ENCODE results near the gene GZF1.

The GZF1 gene

GRCh38 chr20:23367770-23368169, 5.8 kb downstream of the GZF1 start:
- Histone ChIP-seq H3K9me3 (ENCODE audit: insufficient read depth, low read length) (no peaks in the 10 kb centered on the region), H3K27me3 (ENCODE audit: low read length) (no peaks in the 10 kb centered on the region), H3K79me2 (ENCODE audit: insufficient read depth, low read length) (peaks cover 57% of the 10 kb centered on the region), H3K4me2 (ENCODE audit: low read depth, low read length, poor library complexity, severe bottlenecking) (no peak overlapping the region), H3K9me2 (replicated peaks; ENCODE audit: insufficient read depth, low read length) (no peaks in the 10 kb centered on the region), H3F3A (ENCODE audit: insufficient read depth) (peaks cover 7% of the 10 kb centered on the region; the same call in 1 of the 2 replicates), H3K36me3 (ENCODE audit: low read length) (peaks cover 15% of the 10 kb centered on the region; the same call in 1 of the 2 replicates), H2AFZ (ENCODE audit: low read depth, low read length, severe bottlenecking) (no peak overlapping the region), H3K4me3 (ENCODE audit: insufficient read depth, low read length, poor library complexity, severe bottlenecking) (no peak overlapping the region), H4K20me1 (ENCODE audit: low read depth, low read length) (peaks cover 4% of the 10 kb centered on the region; the same call in 1 of the 2 replicates), H3K9ac (ENCODE audit: low read length) (no peak overlapping the region), H3K27ac (ENCODE audit: low read depth, low read length) (no peak overlapping the region)
- TF ChIP-seq, protein P1, sequence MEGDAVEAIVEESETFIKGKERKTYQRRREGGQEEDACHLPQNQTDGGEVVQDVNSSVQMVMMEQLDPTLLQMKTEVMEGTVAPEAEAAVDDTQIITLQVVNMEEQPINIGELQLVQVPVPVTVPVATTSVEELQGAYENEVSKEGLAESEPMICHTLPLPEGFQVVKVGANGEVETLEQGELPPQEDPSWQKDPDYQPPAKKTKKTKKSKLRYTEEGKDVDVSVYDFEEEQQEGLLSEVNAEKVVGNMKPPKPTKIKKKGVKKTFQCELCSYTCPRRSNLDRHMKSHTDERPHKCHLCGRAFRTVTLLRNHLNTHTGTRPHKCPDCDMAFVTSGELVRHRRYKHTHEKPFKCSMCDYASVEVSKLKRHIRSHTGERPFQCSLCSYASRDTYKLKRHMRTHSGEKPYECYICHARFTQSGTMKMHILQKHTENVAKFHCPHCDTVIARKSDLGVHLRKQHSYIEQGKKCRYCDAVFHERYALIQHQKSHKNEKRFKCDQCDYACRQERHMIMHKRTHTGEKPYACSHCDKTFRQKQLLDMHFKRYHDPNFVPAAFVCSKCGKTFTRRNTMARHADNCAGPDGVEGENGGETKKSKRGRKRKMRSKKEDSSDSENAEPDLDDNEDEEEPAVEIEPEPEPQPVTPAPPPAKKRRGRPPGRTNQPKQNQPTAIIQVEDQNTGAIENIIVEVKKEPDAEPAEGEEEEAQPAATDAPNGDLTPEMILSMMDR (IDR thresholded peaks at IDR 0.05; ENCODE audit: insufficient read depth, low read length, poor library complexity, severe bottlenecking) = no peak
- TF ChIP-seq EZH2phosphoT487 (conservative IDR thresholded peaks at IDR 0.05; ENCODE audit: low read length) = no peak

- Histone ChIP-seq H3K27ac (ENCODE audit: low read depth, low read length) (no peak overlapping the region), H3K27me3 (ENCODE audit: low read length) (no peaks in the 10 kb centered on the region), H4K20me1 (ENCODE audit: low read depth, low read length) (peaks cover 4% of the 10 kb centered on the region; the same call in 1 of the 2 replicates), H3K4me2 (ENCODE audit: low read depth, low read length, poor library complexity, severe bottlenecking) (no peak overlapping the region), H3K4me3 (ENCODE audit: insufficient read depth, low read length, poor library complexity, severe bottlenecking) (no peak overlapping the region), H2AFZ (ENCODE audit: low read depth, low read length, severe bottlenecking) (no peak overlapping the region), H3K9me2 (replicated peaks; ENCODE audit: insufficient read depth, low read length) (no peaks in the 10 kb centered on the region), H3K36me3 (ENCODE audit: low read length) (peaks cover 15% of the 10 kb centered on the region; the same call in 1 of the 2 replicates), H3K79me2 (ENCODE audit: insufficient read depth, low read length) (peaks cover 50% of the 10 kb centered on the region), H3K9me3 (ENCODE audit: insufficient read depth, low read length) (no peaks in the 10 kb centered on the region), H3F3A (ENCODE audit: insufficient read depth) (peaks cover 7% of the 10 kb centered on the region; the same call in 1 of the 2 replicates), H3K9ac (ENCODE audit: low read length) (no peak overlapping the region)
- TF ChIP-seq EZH2phosphoT487 (conservative IDR thresholded peaks at IDR 0.05; ENCODE audit: low read length) = no peak
- TF ChIP-seq, protein P1 (IDR thresholded peaks at IDR 0.05; ENCODE audit: insufficient read depth, low read length, poor library complexity, severe bottlenecking) = no peak
Measured at GRCh38 chr20:23368316-23369071, 6.5 kb downstream of the GZF1 start.

DNA sequence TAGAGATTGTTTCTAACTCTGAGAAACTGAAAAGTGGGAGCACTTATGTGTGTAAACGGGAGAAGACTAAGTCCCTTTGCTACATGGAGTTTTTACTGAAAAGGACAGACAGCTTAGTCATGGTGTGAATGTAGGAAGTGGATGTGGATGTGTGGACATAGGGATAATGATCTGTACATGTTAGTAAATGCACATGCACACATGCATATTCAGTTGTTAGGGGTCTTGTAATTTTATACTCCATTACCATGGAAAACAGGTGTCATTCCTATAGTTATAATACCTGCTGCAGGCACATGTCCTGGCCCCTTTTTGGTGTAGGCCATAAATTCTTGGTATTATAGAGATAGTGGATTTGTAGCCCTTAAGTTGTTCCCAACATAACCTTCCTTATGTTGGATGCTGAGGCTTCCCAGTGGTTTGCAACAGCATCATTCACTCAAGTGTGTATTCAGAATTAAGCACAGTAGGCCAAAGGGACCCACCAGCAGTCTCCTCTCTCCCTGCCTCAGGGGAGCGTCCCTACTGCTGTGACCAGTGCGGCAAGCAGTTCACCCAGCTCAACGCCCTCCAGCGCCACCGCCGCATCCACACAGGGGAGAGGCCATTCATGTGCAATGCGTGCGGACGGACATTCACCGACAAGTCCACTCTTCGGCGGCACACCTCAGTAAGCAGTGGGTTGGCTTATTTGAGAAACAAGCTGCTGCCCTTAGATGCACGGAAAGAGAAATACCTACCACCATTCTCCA, 7.3 kb downstream of the GZF1 start:
- Histone ChIP-seq H3K27me3 (ENCODE audit: low read length) (no peaks in the 10 kb centered on the region), H2AFZ (ENCODE audit: low read depth, low read length, severe bottlenecking) (no peak overlapping the region), H3K9me2 (replicated peaks; ENCODE audit: insufficient read depth, low read length) (no peaks in the 10 kb centered on the region), H3K27ac (ENCODE audit: low read depth, low read length) (no peak overlapping the region), H3F3A (ENCODE audit: insufficient read depth) (peaks cover 4% of the 10 kb centered on the region; the same call in 1 of the 2 replicates), H4K20me1 (ENCODE audit: low read depth, low read length) (peaks cover 4% of the 10 kb centered on the region; the same call in 1 of the 2 replicates), H3K4me3 (ENCODE audit: insufficient read depth, low read length, poor library complexity, severe bottlenecking) (no peak overlapping the region), H3K4me2 (ENCODE audit: low read depth, low read length, poor library complexity, severe bottlenecking) (no peak overlapping the region), H3K9ac (ENCODE audit: low read length) (no peak overlapping the region), H3K9me3 (ENCODE audit: insufficient read depth, low read length) (no peaks in the 10 kb centered on the region), H3K79me2 (ENCODE audit: insufficient read depth, low read length) (peaks cover 42% of the 10 kb centered on the region), H3K36me3 (ENCODE audit: low read length) (peaks cover 15% of the 10 kb centered on the region; the same call in 1 of the 2 replicates)
- TF ChIP-seq EZH2phosphoT487 (conservative IDR thresholded peaks at IDR 0.05; ENCODE audit: low read length) = no peak
- TF ChIP-seq, protein P1 (IDR thresholded peaks at IDR 0.05; ENCODE audit: insufficient read depth, low read length, poor library complexity, severe bottlenecking) = no peak
